ENCODE measurements around the gene CSAD.

DNA sequence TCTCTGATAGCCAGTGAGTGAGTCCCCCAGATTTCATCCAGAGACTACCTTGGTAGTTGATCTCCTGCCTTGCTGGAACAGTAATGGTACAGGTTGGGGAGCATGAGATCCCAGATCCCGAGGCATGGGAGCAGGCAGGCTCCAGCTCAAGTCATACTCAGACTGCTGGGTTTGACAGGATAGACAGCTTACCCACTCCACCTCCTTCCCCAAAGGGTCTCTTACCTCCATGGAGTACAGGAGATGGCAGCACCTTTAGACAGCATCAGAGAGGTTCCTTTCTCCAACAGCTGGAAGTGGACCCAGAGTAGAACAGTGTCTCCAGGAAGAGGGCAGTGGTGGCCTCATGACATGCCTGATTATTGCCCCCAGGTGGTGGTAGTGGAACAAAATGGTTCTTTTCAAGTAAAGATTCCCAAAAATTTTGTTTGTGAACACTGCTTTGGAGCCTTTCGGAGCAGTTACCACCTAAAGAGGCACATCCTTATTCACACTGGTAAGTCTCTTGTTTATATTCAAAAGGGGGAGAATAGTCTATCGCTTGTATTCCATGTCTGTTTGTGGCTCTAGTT is 4.9 kb upstream of the CSAD start:
- TF ChIP-seq, protein P1, sequence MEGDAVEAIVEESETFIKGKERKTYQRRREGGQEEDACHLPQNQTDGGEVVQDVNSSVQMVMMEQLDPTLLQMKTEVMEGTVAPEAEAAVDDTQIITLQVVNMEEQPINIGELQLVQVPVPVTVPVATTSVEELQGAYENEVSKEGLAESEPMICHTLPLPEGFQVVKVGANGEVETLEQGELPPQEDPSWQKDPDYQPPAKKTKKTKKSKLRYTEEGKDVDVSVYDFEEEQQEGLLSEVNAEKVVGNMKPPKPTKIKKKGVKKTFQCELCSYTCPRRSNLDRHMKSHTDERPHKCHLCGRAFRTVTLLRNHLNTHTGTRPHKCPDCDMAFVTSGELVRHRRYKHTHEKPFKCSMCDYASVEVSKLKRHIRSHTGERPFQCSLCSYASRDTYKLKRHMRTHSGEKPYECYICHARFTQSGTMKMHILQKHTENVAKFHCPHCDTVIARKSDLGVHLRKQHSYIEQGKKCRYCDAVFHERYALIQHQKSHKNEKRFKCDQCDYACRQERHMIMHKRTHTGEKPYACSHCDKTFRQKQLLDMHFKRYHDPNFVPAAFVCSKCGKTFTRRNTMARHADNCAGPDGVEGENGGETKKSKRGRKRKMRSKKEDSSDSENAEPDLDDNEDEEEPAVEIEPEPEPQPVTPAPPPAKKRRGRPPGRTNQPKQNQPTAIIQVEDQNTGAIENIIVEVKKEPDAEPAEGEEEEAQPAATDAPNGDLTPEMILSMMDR (conservative IDR thresholded peaks at IDR 0.05; ENCODE audit: low read length) = peak; percentile 55
- no peak for TF ChIP-seq EZH2phosphoT487 (IDR thresholded peaks at IDR 0.05; ENCODE audit: borderline replicate concordance, low read depth, low read length)

All from OCI-LY7 (cell line).